BLaER1 treated with 17β-estradiol and CSF1 and Interleukin-3, amounts not matched to agents 10 nM and 100 nM (cell line): ENCODE measurements around the gene ADCYAP1R1.
A peak's percentile ranks its signal among the peaks of the same experiment; 100 is the strongest.

ENCODE experiments used
- H3K27ac ChIP-seq, 11 experiments: shearing (Covaris generic); formaldehyde crosslinking; 2 replicates each; pipeline ENCODE4 v1.8.1; 2022
- H3K27me3 ChIP-seq, 11 experiments: shearing (Covaris generic); formaldehyde crosslinking; 2 replicates each; pipeline ENCODE4 v1.8.1; 2022
- H3K36me3 ChIP-seq, 11 experiments: shearing (Covaris generic); formaldehyde crosslinking; 2 replicates each; pipeline ENCODE4 v1.8.1; 2022
- H3K4me1 ChIP-seq, 10 experiments: shearing (Covaris generic); formaldehyde crosslinking; 2 replicates each; pipeline ENCODE4 v1.8.1; 2022
- H3K4me2 ChIP-seq, 11 experiments: shearing (Covaris generic); formaldehyde crosslinking; 2 replicates each; pipeline ENCODE4 v1.8.1; 2022
- H3K4me3 ChIP-seq, 10 experiments: shearing (Covaris generic); formaldehyde crosslinking; 2 replicates each; pipeline ENCODE4 v1.8.1; 2022
- H3K9ac ChIP-seq, 11 experiments: shearing (Covaris generic); formaldehyde crosslinking; 2 replicates each; pipeline ENCODE4 v1.8.1; 2022
- H3K9me3 ChIP-seq, 11 experiments: shearing (Covaris generic); formaldehyde crosslinking; replicated peaks in 1 of 11; 2 replicates each; pipeline ENCODE4 v1.8.1; 2022
- H4K20me1 ChIP-seq, 11 experiments: shearing (Covaris generic); formaldehyde crosslinking; 2 replicates each; pipeline ENCODE4 v1.8.1; 2022
- Cebpa-rat ChIP-seq, 11 experiments: shearing (Covaris generic); IDR thresholded peaks; 2 replicates each; pipeline ENCODE4 v1.8.1; 2022

The ADCYAP1R1 gene

DNA sequence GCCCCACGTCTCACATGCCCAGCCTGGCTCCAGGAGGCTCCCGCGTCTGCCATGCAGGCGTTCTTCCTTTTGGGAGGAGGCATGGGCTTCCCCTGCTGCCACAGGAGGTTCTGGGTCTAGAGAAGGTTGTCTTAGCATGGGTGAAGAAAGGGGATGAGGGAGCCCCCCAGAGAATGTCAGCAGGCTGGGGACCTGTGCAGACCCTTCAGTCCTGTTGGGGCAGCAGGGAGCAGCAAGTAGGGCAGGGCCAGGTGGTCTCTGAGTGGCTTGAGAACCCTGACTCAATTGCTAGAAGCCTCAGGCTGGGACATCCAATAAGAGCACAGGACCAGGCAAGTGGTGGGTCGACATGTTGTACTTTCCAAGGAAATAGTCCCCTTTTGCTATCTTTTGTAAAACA, 34.4 kb upstream of the ADCYAP1R1 start:
- Histone ChIP-seq H3K27me3 (no peaks in the 10 kb centered on the region), H3K36me3 (no peaks in the 10 kb centered on the region), H3K9me3 (no peaks in the 10 kb centered on the region), H3K4me2 (0 out of 22 replicates have a peak overlapping the region, but pooled peaks of 1 of the 11 experiments have one; percentile 15), H4K20me1 (no peaks in the 10 kb centered on the region; a peak in 1 of 22 replicates), H3K4me3 (no peak overlapping the region), H3K9ac (no peak overlapping the region), H3K27ac (no peak overlapping the region), H3K4me1 (peaks cover 0 to 16% (median 5%) of the 10 kb centered on the region in 10 experiments; a peak in 11 of 20 replicates)
- no peak for TF ChIP-seq Cebpa-rat (IDR thresholded peaks at IDR 0.05)

DNA sequence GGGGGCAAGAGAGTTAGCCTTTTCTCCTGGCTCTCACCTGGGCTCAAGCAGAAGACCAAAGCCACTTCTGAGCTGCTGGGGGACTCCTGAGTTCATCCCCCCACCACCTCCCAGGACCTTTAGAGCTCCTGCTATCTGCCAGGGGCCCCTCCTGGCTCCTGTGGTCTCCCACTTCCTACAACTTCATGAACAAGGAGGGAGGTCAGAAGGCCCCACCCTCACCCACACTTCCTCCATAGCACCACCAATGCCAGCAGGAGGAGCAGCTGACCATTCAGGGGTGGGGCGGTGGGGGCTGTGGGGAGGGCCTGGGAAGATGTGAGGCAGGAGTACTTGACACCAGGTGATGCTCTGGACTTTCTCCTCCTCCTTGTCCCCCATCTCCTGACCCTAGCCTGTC, 32.6 kb upstream of the ADCYAP1R1 start:
- H3K27me3 ChIP-seq: no peaks in the 10 kb centered on the region
- no peaks in the 10 kb centered on the region for H3K36me3 ChIP-seq
- H3K4me1 ChIP-seq: peaks cover 5 to 25% (median 15%) of the 10 kb centered on the region in 10 experiments; a peak in 17 of 20 replicates
- peak overlapping the region in 6 of 11 experiments; percentile 21 to 59 (median 41); a peak in 8 of 22 replicates for H3K4me2 ChIP-seq
- no peak overlapping the region for H3K4me3 ChIP-seq
- H4K20me1 ChIP-seq: no peaks in the 10 kb centered on the region; a peak in 1 of 22 replicates
- no peak overlapping the region for H3K9ac ChIP-seq
- peaks cover 0 to 7% (median 0%) of the 10 kb centered on the region in 11 experiments; a peak in 1 of 22 replicates for H3K9me3 ChIP-seq
- no peak for TF ChIP-seq Cebpa-rat (IDR thresholded peaks at IDR 0.05)
- H3K27ac ChIP-seq: no peak overlapping the region

DNA sequence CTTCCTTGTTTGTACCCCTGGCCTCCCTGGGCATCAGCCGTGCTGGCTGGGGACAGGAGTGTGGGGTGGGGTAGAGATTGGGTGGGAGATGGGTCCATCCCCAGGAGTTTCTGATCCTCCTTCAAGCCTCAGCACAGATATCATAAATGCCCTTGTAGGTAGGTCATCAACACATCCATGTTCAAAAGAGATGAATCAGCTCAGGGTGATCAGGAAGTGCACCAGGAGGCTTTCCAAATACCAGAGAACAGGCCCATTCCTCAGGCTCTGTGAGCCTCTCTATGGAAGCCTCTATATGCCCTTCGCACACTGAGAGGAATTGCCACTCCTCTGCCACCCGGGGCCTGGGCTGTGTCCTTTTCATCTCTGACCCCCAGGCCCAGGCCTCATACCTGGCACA, 31.9 kb upstream of the ADCYAP1R1 start:
- Histone ChIP-seq H3K9ac (no peak overlapping the region), H3K36me3 (no peaks in the 10 kb centered on the region), H3K4me3 (no peak overlapping the region), H3K9me3 (peaks cover 0 to 8% (median 0%) of the 10 kb centered on the region in 11 experiments; a peak in 1 of 22 replicates), H4K20me1 (no peaks in the 10 kb centered on the region; a peak in 1 of 22 replicates), H3K4me1 (peaks cover 5 to 25% (median 16%) of the 10 kb centered on the region in 10 experiments; a peak in 17 of 20 replicates), H3K27me3 (no peaks in the 10 kb centered on the region), H3K27ac (no peak overlapping the region), H3K4me2 (no peak overlapping the region)
- TF ChIP-seq Cebpa-rat (IDR thresholded peaks at IDR 0.05): no peak

GRCh38 chr7:31020652-31021051, 31.5 kb upstream of the ADCYAP1R1 start:
- Histone ChIP-seq H3K4me3 (no peak overlapping the region), H3K9ac (no peak overlapping the region), H3K9me3 (peaks cover 0 to 8% (median 0%) of the 10 kb centered on the region in 11 experiments; a peak in 1 of 22 replicates), H3K4me1 (peaks cover 5 to 25% (median 16%) of the 10 kb centered on the region in 10 experiments; a peak in 17 of 20 replicates), H3K27me3 (no peaks in the 10 kb centered on the region), H4K20me1 (no peaks in the 10 kb centered on the region; a peak in 1 of 22 replicates), H3K27ac (no peak overlapping the region), H3K36me3 (no peaks in the 10 kb centered on the region), H3K4me2 (no peak overlapping the region)
- no peak for TF ChIP-seq Cebpa-rat (IDR thresholded peaks at IDR 0.05)

- H3K4me2 ChIP-seq: no peak overlapping the region
- no peaks in the 10 kb centered on the region for H3K36me3 ChIP-seq
- TF ChIP-seq Cebpa-rat (IDR thresholded peaks at IDR 0.05): no peak
- no peak overlapping the region for H3K27ac ChIP-seq
- peaks cover 5 to 23% (median 16%) of the 10 kb centered on the region in 10 experiments; a peak in 17 of 20 replicates for H3K4me1 ChIP-seq
- H3K9ac ChIP-seq: no peak overlapping the region
- H4K20me1 ChIP-seq: no peaks in the 10 kb centered on the region; a peak in 1 of 22 replicates
- no peaks in the 10 kb centered on the region for H3K27me3 ChIP-seq
- peaks cover 0 to 8% (median 0%) of the 10 kb centered on the region in 11 experiments; a peak in 1 of 22 replicates for H3K9me3 ChIP-seq
- H3K4me3 ChIP-seq: no peak overlapping the region
Observed at GRCh38 chr7:31022117-31022516, 30.0 kb upstream of the ADCYAP1R1 start.

GRCh38 chr7:31022726-31023125, 29.4 kb upstream of the ADCYAP1R1 start:
- no peak for TF ChIP-seq Cebpa-rat (IDR thresholded peaks at IDR 0.05)
- no peaks in the 10 kb centered on the region for H3K27me3 ChIP-seq
- 0 out of 22 replicates have a peak overlapping the region, but pooled peaks of 2 of the 11 experiments have one; percentile 7 to 17 for H3K4me2 ChIP-seq
- no peak overlapping the region for H3K9ac ChIP-seq
- no peaks in the 10 kb centered on the region for H3K36me3 ChIP-seq
- peaks cover 0 to 8% (median 0%) of the 10 kb centered on the region in 11 experiments; a peak in 1 of 22 replicates for H3K9me3 ChIP-seq
- H3K27ac ChIP-seq: no peak overlapping the region
- peaks cover 5 to 24% (median 13%) of the 10 kb centered on the region in 10 experiments; a peak in 17 of 20 replicates for H3K4me1 ChIP-seq
- no peak overlapping the region for H3K4me3 ChIP-seq
- no peaks in the 10 kb centered on the region; a peak in 1 of 22 replicates for H4K20me1 ChIP-seq

DNA sequence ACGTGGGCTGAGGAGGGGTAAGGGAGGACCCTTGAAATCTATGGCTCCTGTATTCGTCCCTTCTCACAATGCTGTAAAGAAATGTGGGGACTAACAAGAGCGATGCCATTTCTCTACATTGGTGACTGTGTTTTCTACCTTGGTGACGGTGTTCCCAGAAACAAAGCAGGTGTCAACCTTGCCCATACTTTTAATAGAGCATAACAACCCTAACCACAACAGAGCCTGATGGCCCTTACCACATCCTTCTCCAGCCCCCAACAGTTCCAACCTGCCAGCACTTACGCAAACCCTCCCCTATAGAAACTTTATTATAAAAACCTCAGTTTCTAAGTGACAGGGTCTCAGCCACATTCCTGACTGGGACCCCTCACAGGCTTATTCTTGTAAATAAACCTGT, 28.2 kb upstream of the ADCYAP1R1 start:
- Histone ChIP-seq H3K27ac (no peak overlapping the region), H3K9me3 (peaks cover 0 to 8% (median 0%) of the 10 kb centered on the region in 11 experiments; a peak in 1 of 22 replicates), H3K36me3 (no peaks in the 10 kb centered on the region), H4K20me1 (no peaks in the 10 kb centered on the region; a peak in 1 of 22 replicates), H3K4me3 (no peak overlapping the region), H3K4me2 (peak overlapping the region in 7 of 11 experiments; percentile 20 to 58 (median 46); a peak in 13 of 22 replicates), H3K27me3 (no peaks in the 10 kb centered on the region), H3K4me1 (peaks cover 5 to 24% (median 13%) of the 10 kb centered on the region in 10 experiments; a peak in 17 of 20 replicates), H3K9ac (no peak overlapping the region)
- no peak for TF ChIP-seq Cebpa-rat (IDR thresholded peaks at IDR 0.05)

DNA sequence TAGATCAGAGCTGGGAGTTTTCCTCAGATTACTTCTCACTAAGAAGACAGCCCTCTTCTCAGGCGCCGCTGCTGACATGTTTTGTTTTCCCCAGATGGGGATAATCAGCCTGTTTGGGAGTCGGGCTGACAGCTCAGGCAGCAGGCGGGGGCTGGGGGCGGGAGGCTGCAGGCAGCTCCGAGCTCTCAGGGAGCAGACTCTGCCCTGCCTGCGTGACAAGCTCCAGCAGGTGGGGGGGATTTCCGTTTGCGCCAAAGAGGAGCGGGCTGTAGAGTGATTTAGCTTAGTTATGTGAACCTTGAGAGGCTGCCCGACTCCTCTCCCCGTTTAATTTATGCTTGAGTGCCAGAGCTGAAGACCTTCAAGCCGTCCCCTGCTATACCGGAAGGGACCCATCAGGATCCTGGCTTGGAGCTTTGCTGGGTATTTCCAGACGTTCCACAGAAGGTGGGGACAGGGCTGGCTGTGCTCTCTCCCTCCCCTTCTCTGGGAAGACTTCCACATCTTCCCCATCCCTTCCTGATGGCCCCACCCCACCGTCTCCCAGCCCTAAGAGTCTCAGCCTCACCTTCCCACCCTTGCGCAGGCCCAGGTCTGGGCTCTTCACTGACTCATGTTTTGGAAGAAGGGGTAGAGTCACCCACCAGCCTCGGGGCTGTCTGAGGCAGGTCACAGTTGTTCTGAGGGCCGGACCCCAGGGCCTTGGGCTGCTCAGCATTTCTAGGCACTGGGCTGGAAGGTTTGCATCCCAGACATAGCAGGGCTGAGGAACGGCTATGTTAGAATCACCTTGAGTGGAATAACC, 24.7 kb upstream of the ADCYAP1R1 start:
- no peak overlapping the region for H3K4me3 ChIP-seq
- H3K36me3 ChIP-seq: no peaks in the 10 kb centered on the region
- peak overlapping the region in 2 of 11 experiments; percentile 10 to 19; a peak in 1 of 22 replicates for H3K4me2 ChIP-seq
- no peaks in the 10 kb centered on the region for H3K27me3 ChIP-seq
- no peak overlapping the region for H3K9ac ChIP-seq
- no peak for TF ChIP-seq Cebpa-rat (IDR thresholded peaks at IDR 0.05)
- H4K20me1 ChIP-seq: no peaks in the 10 kb centered on the region
- no peak overlapping the region for H3K27ac ChIP-seq
- peaks cover 0 to 24% (median 8%) of the 10 kb centered on the region in 10 experiments; a peak in 12 of 20 replicates for H3K4me1 ChIP-seq
- peaks cover 0 to 8% (median 0%) of the 10 kb centered on the region in 11 experiments; a peak in 1 of 22 replicates for H3K9me3 ChIP-seq

- H3K27me3 ChIP-seq: no peaks in the 10 kb centered on the region
- peaks cover 0 to 8% (median 0%) of the 10 kb centered on the region in 11 experiments; a peak in 1 of 22 replicates for H3K9me3 ChIP-seq
- no peak overlapping the region for H3K9ac ChIP-seq
- no peaks in the 10 kb centered on the region for H3K36me3 ChIP-seq
- no peaks in the 10 kb centered on the region for H4K20me1 ChIP-seq
- no peak overlapping the region for H3K4me2 ChIP-seq
- H3K4me1 ChIP-seq: peaks cover 0 to 24% (median 8%) of the 10 kb centered on the region in 10 experiments; a peak in 12 of 20 replicates
- TF ChIP-seq Cebpa-rat (IDR thresholded peaks at IDR 0.05): no peak
- no peak overlapping the region for H3K4me3 ChIP-seq
- no peak overlapping the region for H3K27ac ChIP-seq
Observed at GRCh38 chr7:31028006-31028405, 24.1 kb upstream of the ADCYAP1R1 start.
